SK-N-SH (cell line): ENCODE results near the gene LGALS16.

Experiments
- CTCF ChIP-seq: fragments of 200-600 bp; sonication (generic); IDR thresholded peaks from 2 replicates; pipeline ENCODE4 v1.6.1; 2017; ENCODE audit warnings: antibody characterized with exemption, mild to moderate bottlenecking, moderate library complexity
- EZH2phosphoT487 ChIP-seq: fragments of 200-600 bp; sonication (generic); IDR thresholded peaks from 2 replicates; pipeline ENCODE4 v1.6.1; 2017; ENCODE audit warnings: low read depth, mixed run types, mild to moderate bottlenecking, antibody characterized with exemption, moderate library complexity, borderline replicate concordance
- JUND ChIP-seq: IDR thresholded peaks from 2 replicates; pipeline ENCODE4 v1.4.0; 2012
- MAX ChIP-seq: IDR thresholded peaks from 2 replicates; pipeline ENCODE4 v1.4.0; 2012; ENCODE audit warnings: low read depth
- POLR2AphosphoS5 ChIP-seq: IDR thresholded peaks from 2 replicates; pipeline ENCODE4 v1.6.1; 2012; ENCODE audit warnings: low read depth, low read length
- TCF12 ChIP-seq: IDR thresholded peaks from 2 replicates; pipeline ENCODE4 v1.4.0; 2012
- YY1 ChIP-seq: IDR thresholded peaks from 2 replicates; pipeline ENCODE4 v1.4.0; 2012; ENCODE audit warnings: low read depth, mild to moderate bottlenecking

GRCh38 chr19:39677961-39678889 is 22.5 kb downstream of the LGALS16 start:
- TF ChIP-seq POLR2AphosphoS5 (no peak), EZH2phosphoT487 (no peak), CTCF (no peak), MAX (no peak), YY1 (no peak), TCF12 (no peak), JUND (no peak)
